Bronchial epithelial cell (primary cell): ENCODE measurements around the gene PTPN3. TPM values are rescaled to one million over a fixed set of nuclear protein-coding genes. Genes with fewer than 3 reads are reported as not detected.
A peak's percentile ranks its signal among the peaks of the same experiment; 100 is the strongest.
"Not testable (repeated sequence)": the region's sequence is repeated elsewhere in the genome, so short reads cannot be mapped to it uniquely, and the experiment has no call there.

Source experiments
- DNase-seq: peaks from one replicate; pipeline ENCODE4 v3.0.0-alpha.2; 2010; ENCODE audit warnings: low read depth
- FAIRE-seq: peaks from 2 replicates; lab custom pipeline; 2011; peaks lifted over from hg19 to GRCh38; lab: Jason Lieb, UNC
- H3K27me3 ChIP-seq: 2 replicates; pipeline ENCODE4 v1.5.1; 2011; ENCODE audit warnings: low read length; ENCODE audit not compliant: control insufficient read depth, insufficient read depth
- H3K36me3 ChIP-seq: 2 replicates; pipeline ENCODE4 v1.5.1; 2011; ENCODE audit warnings: low read length; ENCODE audit not compliant: control insufficient read depth, insufficient read depth
- H3K4me3 ChIP-seq: 2 replicates; pipeline ENCODE4 v1.5.1; 2011; ENCODE audit warnings: mild to moderate bottlenecking, low read depth, low read length, control low read depth
- CTCF ChIP-seq: IDR thresholded peaks from 2 replicates; pipeline ENCODE4 v1.5.1; 2011; ENCODE audit warnings: mild to moderate bottlenecking, moderate library complexity, low read length, control low read depth, inconsistent platforms; ENCODE audit not compliant: insufficient read depth, severe bottlenecking
- total RNA-seq: library from RNA; depleted of rRNA; stranded (reverse); fragments of >200 nt; gene quantifications from 2 replicates; pipeline ENCODE4 v1.2.1, GENCODE V29; 2014

The PTPN3 gene
- total RNA-seq, 1 donor from 2014 or later: 14.2 TPM

- DNase-seq: no peak
- TF ChIP-seq CTCF: no peak
- no peak overlapping the region for H3K4me3 ChIP-seq
- no peaks in the 10 kb centered on the region for H3K27me3 ChIP-seq
- H3K36me3 ChIP-seq: no peaks in the 10 kb centered on the region
- no peak for FAIRE-seq
Measured at GRCh38 chr9:109536859-109537258, 38.8 kb upstream of the PTPN3 start.

GRCh38 chr9:109535365-109535764, 37.3 kb upstream of the PTPN3 start:
- H3K36me3 ChIP-seq: no peaks in the 10 kb centered on the region
- no peak overlapping the region for H3K4me3 ChIP-seq
- FAIRE-seq: no peak
- TF ChIP-seq CTCF: no peak
- H3K27me3 ChIP-seq: no peaks in the 10 kb centered on the region
- DNase-seq: no peak

GRCh38 chr9:109534151-109534550, 36.0 kb upstream of the PTPN3 start:
- Histone ChIP-seq H3K27me3 (no peaks in the 10 kb centered on the region), H3K36me3 (no peaks in the 10 kb centered on the region), H3K4me3 (no peak overlapping the region)
- no peak for TF ChIP-seq CTCF
- FAIRE-seq: no peak
- no peak for DNase-seq

GRCh38 chr9:109532652-109533051, 34.5 kb upstream of the PTPN3 start:
- H3K27me3 ChIP-seq, H3K4me3 ChIP-seq, DNase-seq, FAIRE-seq, H3K36me3 ChIP-seq: not testable (repeated sequence)

DNA sequence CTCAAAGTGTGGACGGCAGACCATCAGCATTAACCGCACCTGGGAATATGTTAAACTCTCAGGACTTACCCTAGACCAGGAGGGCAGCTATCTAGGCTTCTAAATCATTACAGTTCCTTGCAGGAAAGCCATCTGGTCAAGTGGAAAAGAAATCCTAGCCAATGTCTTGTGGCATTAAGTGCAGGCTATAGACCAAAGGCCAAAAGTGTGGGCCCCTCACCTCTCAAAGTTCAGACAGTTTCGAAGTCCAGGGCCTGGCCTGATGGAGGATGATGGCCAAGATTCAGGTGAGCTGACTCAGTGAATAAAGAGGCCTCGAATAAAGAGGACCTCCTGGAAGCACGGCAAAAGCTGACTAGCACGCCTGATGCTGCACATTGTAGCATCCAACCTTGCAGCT, 24.0 kb upstream of the PTPN3 start:
- no peak for TF ChIP-seq CTCF
- Histone ChIP-seq H3K4me3 (no peak overlapping the region), H3K36me3 (no peaks in the 10 kb centered on the region), H3K27me3 (no peaks in the 10 kb centered on the region)
- DNase-seq (no peak), FAIRE-seq (no peak)

DNA sequence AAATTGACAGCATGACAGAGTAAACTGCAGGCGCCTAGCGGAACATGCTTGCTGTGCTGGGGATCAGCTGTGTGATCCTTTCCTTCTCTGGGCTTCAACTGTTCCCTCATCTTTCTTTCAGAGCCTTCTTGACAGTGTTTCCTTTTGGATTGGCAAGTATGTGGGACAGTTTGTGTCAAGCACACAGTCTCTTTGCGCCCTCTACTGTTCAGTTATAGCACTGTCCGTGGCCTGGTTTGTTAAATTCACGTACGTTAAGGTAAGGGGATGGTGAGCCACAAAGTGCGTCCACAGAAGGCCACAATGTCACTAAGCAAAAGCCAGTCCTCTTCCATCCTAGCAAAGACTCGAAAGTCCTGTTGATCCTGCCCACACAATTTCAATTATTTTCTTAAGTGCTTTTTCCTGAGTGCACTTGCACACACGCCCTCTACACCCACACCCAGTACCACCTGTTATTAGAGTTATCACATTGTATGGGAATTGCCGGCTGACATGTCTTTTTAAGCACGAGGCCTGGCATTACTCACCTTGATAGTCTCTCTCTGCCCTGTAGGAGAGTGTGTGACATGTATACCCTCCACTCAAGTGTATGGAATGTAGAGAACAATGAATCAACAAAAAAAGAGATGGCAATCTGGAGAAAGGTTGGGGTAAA, 22.5 kb upstream of the PTPN3 start:
- peak; percentile 84 for DNase-seq
- peak; percentile 77 for FAIRE-seq

More for the DNA sequence above, 22.5 kb upstream of the PTPN3 start:
- H3K4me3 ChIP-seq: no peak overlapping the region
- H3K27me3 ChIP-seq: no peaks in the 10 kb centered on the region
- peak; percentile 93 for TF ChIP-seq CTCF
- H3K36me3 ChIP-seq: no peaks in the 10 kb centered on the region
